CD4-positive, alpha-beta T cell treated with Interleukin-6 for 4 hours (primary cell): ENCODE results near the gene MLKL.

Source experiments
- DNase-seq: peaks from one replicate; pipeline ENCODE4 v3.0.0-alpha.2; 2020; ENCODE audit warnings: mixed read lengths

Gene MLKL

GRCh38 chr16:74641969-74642368, 58.7 kb downstream of the MLKL start:
- no peak for DNase-seq

GRCh38 chr16:74637742-74638453, 62.8 kb downstream of the MLKL start:
- DNase-seq = no peak

DNA sequence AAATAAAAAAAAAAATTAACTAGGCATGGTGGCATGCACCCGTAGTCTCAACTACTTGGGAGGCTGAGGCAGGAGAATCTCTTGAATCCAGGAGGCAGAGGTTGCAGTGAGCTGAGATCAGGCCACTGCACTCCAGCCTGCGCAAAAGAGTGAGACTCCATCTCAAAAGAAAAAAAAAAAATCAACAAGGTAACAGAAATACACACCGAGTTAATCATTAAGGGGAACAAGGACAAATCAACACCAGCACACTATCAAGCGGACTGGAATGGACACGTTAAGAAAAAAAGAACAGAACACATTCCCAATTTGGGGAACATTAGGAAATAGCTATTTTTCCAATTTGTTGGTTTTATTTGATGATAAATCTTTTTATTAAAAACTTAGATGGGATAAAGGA, 65.4 kb downstream of the MLKL start:
- DNase-seq = no peak

- DNase-seq = no peak
Measured at GRCh38 chr16:74633686-74634085, 67.0 kb downstream of the MLKL start.

GRCh38 chr16:74627506-74628220, 73.0 kb downstream of the MLKL start:
- DNase-seq = no peak

GRCh38 chr16:74626741-74627416, 73.8 kb downstream of the MLKL start:
- no peak for DNase-seq

DNA sequence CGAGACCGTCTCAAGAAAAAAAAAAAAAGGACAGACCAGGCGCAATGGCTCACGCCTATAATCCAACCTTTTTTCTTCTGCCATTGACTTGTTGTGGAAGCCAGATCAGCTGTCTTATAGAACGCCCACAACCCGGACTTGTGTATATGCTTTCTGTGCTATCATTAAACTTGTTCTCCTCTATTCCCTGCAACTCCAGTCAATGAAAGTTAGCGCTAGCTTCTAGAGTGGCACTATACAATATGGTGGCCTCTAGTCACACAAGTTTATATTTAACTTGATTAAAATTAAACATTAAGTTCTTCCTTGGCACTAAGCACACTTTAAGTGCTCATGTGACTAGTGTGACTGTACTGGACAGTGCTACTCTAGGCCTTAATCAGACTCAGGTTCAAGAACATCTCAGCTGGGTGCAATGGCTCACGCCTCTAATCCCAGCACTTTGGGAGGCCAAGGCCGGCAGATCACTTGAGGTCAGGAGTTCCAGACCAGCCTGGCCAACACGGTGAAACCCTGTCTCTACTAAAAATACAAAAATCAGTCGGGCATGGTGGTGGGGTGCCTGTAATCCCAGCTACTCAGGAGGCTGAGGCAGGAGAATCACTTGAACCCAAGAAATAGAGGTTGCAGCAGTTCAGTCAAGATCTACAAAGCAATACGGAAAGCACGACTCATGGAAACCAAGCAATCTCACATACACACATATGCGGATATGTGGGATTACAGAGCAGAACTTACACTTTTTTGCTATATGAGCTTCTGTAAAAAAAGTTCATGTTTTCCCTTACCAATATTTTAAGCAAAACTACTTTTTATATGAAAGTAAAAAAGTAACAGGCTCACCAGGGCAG, 74.9 kb downstream of the MLKL start:
- no peak for DNase-seq

DNA sequence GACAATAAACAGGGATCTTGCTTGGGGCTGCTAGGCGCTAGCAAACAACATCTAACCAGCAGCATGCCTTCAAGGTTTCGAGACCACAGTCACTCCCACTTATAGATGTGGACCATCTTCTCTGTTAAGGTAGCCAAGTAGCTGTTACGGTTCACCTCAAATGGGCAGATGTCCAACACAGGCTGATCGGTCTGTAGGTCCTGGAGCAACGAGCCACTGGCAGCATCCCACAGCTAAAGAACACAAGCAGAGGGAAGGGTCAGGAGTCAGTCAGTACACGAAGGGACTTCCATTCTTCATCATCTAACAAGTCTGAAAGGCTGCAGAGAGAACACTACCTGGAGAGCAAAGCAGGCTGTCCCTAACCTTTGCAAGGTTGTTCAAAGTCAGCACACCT, 76.8 kb downstream of the MLKL start:
- no peak for DNase-seq

- DNase-seq = no peak
Measured at GRCh38 chr16:74623214-74623838, 77.3 kb downstream of the MLKL start.

DNA sequence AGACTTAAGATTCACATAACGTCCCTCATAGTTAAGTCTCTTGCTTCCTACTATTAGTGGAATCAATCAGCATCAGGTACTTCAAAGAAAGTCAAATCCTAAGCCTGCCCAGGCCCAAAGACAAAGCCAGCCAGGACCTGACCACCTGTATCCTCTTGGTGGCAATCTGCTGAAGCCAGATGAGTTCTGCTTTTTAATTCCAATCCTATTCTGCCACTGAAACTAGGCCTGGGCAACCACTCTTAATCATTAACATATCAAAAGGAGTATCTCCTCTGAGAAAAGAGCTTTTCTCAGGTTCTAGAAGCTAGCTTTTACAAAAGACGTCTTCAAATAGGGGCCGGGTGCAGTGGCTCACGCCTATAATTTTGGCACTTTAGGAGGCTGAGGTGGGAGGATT, 78.7 kb downstream of the MLKL start:
- no peak for DNase-seq
